Mesothelial cell of epicardium (in vitro differentiated cells): ENCODE results near the gene XIRP2. TPM values are rescaled to one million over a fixed set of nuclear protein-coding genes. Genes with fewer than 3 reads are reported as not detected.

Source experiments
- DNase-seq, 2 experiments: peaks; one replicate each; pipeline ENCODE4 v3.0.0; 2021; ENCODE audit warnings: low spot score in 2 of 2; ENCODE audit not compliant: unreplicated experiment in 2 of 2
- H3K27ac Mint-ChIP-seq: 2 replicates; pipeline ENCODE4 v1.8.0; 2021; ENCODE audit warnings: mixed read lengths
- H3K27me3 Mint-ChIP-seq: 2 replicates; pipeline ENCODE4 v1.8.0; 2021; ENCODE audit warnings: low read depth, mixed read lengths
- H3K36me3 Mint-ChIP-seq: 2 replicates; pipeline ENCODE4 v1.8.0; 2021; ENCODE audit warnings: mixed read lengths
- H3K4me1 Mint-ChIP-seq: 2 replicates; pipeline ENCODE4 v1.8.0; 2021; ENCODE audit warnings: mixed read lengths
- H3K4me3 Mint-ChIP-seq: 2 replicates; pipeline ENCODE4 v1.8.0; 2021; ENCODE audit warnings: mild to moderate bottlenecking, moderate library complexity, mixed read lengths
- H3K9me3 Mint-ChIP-seq: 2 replicates; pipeline ENCODE4 v1.8.0; 2021; ENCODE audit warnings: mixed read lengths
- CTCF ChIP-seq: fragments of 200-600 bp; sonication (generic); IDR thresholded peaks from one replicate; pipeline ENCODE4 v1.5.0; 2021; ENCODE audit warnings: antibody characterized with exemption; ENCODE audit not compliant: unreplicated experiment
- total RNA-seq: library from RNA; stranded (reverse); gene quantifications from 3 replicates; pipeline ENCODE4 v1.2.1, GENCODE V29; 2021

The XIRP2 gene
- total RNA-seq, 1 donor from 2014 or later, result not detected

- no peak overlapping the region for H3K27ac Mint-ChIP-seq
- H3K4me3 Mint-ChIP-seq, result no peak overlapping the region
- no peak for TF ChIP-seq CTCF
- H3K27me3 Mint-ChIP-seq, result no peaks in the 10 kb centered on the region
- H3K9me3 Mint-ChIP-seq, result peaks cover 7% of the 10 kb centered on the region
- peaks cover 2% of the 10 kb centered on the region for H3K4me1 Mint-ChIP-seq
- no peak for DNase-seq
- H3K36me3 Mint-ChIP-seq, result no peaks in the 10 kb centered on the region
Observed at GRCh38 chr2:166917415-166917814, 29.1 kb downstream of the XIRP2 start.

- Mint-ChIP-seq H3K9me3 (no peaks in the 10 kb centered on the region), H3K27me3 (no peaks in the 10 kb centered on the region), H3K4me1 (peaks cover 2% of the 10 kb centered on the region), H3K27ac (no peak overlapping the region), H3K4me3 (no peak overlapping the region), H3K36me3 (no peaks in the 10 kb centered on the region)
- no peak for DNase-seq
- no peak for TF ChIP-seq CTCF
Observed at GRCh38 chr2:166921261-166921896, 33.1 kb downstream of the XIRP2 start.

- H3K4me1 Mint-ChIP-seq, result no peaks in the 10 kb centered on the region
- no peaks in the 10 kb centered on the region for H3K27me3 Mint-ChIP-seq
- H3K9me3 Mint-ChIP-seq, result no peaks in the 10 kb centered on the region
- H3K36me3 Mint-ChIP-seq, result no peaks in the 10 kb centered on the region
- TF ChIP-seq CTCF, result no peak
- DNase-seq, result no peak
- no peak overlapping the region for H3K27ac Mint-ChIP-seq
- H3K4me3 Mint-ChIP-seq, result no peak overlapping the region
Observed at GRCh38 chr2:166924967-166925366, 36.7 kb downstream of the XIRP2 start.

- H3K27ac Mint-ChIP-seq, result no peak overlapping the region
- no peaks in the 10 kb centered on the region for H3K27me3 Mint-ChIP-seq
- no peaks in the 10 kb centered on the region for H3K36me3 Mint-ChIP-seq
- no peaks in the 10 kb centered on the region for H3K4me1 Mint-ChIP-seq
- no peak for TF ChIP-seq CTCF
- DNase-seq, result no peak
- no peak overlapping the region for H3K4me3 Mint-ChIP-seq
- H3K9me3 Mint-ChIP-seq, result no peaks in the 10 kb centered on the region
Observed at GRCh38 chr2:166926657-166927056, 38.4 kb downstream of the XIRP2 start.

- no peak overlapping the region for H3K27ac Mint-ChIP-seq
Observed at GRCh38 chr2:166932032-166932431, 43.8 kb downstream of the XIRP2 start.

More at GRCh38 chr2:166932032-166932431, 43.8 kb downstream of the XIRP2 start:
- Mint-ChIP-seq H3K27me3 (no peaks in the 10 kb centered on the region), H3K9me3 (peaks cover 4% of the 10 kb centered on the region), H3K36me3 (no peaks in the 10 kb centered on the region), H3K4me1 (no peaks in the 10 kb centered on the region), H3K4me3 (no peak overlapping the region)
- no peak for DNase-seq
- TF ChIP-seq CTCF, result no peak
